ENCODE results near the gene GRHL3.

GRHL3 gene

DNA sequence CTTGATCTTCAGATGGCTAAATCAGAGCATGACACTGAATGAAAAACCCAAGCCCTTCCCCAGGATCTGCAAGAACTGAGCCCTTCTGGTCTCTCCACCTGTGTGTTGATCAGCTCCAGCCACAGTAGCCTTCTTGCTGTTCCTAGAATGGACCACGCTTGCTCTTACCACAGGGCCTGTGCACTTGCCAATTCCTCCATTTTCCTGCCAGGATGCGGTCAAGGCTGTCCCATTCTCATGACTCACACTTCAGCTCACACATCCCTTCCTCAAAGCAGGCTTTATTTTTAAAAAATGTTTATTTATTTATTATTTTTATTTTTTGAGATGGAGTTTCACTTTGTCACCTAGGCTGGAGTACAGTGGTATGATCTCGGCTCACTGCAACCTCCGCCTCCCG, 43.6 kb upstream of the GRHL3 start:
- Histone ChIP-seq H3K9me3 (ENCODE audit: low read length) (no peaks in the 10 kb centered on the region), H3K9ac (ENCODE audit: low read length) (no peak overlapping the region), H2AFZ (ENCODE audit: low read length) (no peak overlapping the region), H3F3A (ENCODE audit: insufficient read depth, low read length) (no peaks in the 10 kb centered on the region), H4K20me1 (ENCODE audit: insufficient read depth, low read length) (no peaks in the 10 kb centered on the region), H3K27me3 (ENCODE audit: insufficient read depth, low read length) (no peaks in the 10 kb centered on the region), H3K36me3 (ENCODE audit: insufficient read depth, low read length) (no peaks in the 10 kb centered on the region), H3K79me2 (ENCODE audit: insufficient read depth, low read length) (no peaks in the 10 kb centered on the region), H3K27ac (ENCODE audit: low read depth, low read length, poor library complexity, severe bottlenecking) (no peak overlapping the region), H3K4me3 (ENCODE audit: low read depth, low read length, poor library complexity, severe bottlenecking) (no peak overlapping the region), H3K9me2 (ENCODE audit: low read depth, low read length) (no peaks in the 10 kb centered on the region), H3K4me1 (ENCODE audit: insufficient read depth, low read length, severe bottlenecking) (no peaks in the 10 kb centered on the region), H3K4me2 (ENCODE audit: low read length) (no peak overlapping the region)
- TF ChIP-seq, protein P1, sequence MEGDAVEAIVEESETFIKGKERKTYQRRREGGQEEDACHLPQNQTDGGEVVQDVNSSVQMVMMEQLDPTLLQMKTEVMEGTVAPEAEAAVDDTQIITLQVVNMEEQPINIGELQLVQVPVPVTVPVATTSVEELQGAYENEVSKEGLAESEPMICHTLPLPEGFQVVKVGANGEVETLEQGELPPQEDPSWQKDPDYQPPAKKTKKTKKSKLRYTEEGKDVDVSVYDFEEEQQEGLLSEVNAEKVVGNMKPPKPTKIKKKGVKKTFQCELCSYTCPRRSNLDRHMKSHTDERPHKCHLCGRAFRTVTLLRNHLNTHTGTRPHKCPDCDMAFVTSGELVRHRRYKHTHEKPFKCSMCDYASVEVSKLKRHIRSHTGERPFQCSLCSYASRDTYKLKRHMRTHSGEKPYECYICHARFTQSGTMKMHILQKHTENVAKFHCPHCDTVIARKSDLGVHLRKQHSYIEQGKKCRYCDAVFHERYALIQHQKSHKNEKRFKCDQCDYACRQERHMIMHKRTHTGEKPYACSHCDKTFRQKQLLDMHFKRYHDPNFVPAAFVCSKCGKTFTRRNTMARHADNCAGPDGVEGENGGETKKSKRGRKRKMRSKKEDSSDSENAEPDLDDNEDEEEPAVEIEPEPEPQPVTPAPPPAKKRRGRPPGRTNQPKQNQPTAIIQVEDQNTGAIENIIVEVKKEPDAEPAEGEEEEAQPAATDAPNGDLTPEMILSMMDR (IDR thresholded peaks at IDR 0.05; ENCODE audit: low read length), result no peak
- TF ChIP-seq EZH2 (IDR thresholded peaks at IDR 0.05; ENCODE audit: borderline replicate concordance, low read length), result no peak

DNA sequence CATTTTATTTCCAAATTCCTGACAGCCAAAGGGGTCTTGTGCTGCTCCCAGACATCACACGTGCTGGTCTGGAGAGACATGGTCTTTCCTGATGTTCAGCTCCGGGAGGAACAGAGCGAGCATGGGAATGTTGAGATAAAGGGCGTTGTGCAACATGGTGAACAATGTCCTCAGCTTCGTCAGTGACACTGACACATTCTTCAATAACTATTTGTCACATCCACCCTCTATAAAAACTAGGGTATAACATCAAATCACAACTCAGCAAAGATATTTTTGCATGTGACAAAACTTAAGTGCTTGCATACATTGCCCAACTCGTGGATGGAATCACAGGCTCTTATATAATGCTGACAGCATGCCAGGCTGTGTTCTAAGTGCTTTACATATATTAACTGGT, 42.4 kb upstream of the GRHL3 start:
- H2AFZ ChIP-seq (ENCODE audit: low read length), result no peak overlapping the region
- no peaks in the 10 kb centered on the region for H3F3A ChIP-seq (ENCODE audit: insufficient read depth, low read length)
- no peaks in the 10 kb centered on the region for H3K9me2 ChIP-seq (ENCODE audit: low read depth, low read length)
- H3K4me1 ChIP-seq (ENCODE audit: insufficient read depth, low read length, severe bottlenecking), result no peaks in the 10 kb centered on the region
- H3K36me3 ChIP-seq (ENCODE audit: insufficient read depth, low read length), result no peaks in the 10 kb centered on the region
- TF ChIP-seq EZH2 (IDR thresholded peaks at IDR 0.05; ENCODE audit: borderline replicate concordance, low read length), result no peak
- TF ChIP-seq, protein P1 (IDR thresholded peaks at IDR 0.05; ENCODE audit: low read length), result no peak
- no peaks in the 10 kb centered on the region for H3K79me2 ChIP-seq (ENCODE audit: insufficient read depth, low read length)
- H3K4me3 ChIP-seq (ENCODE audit: low read depth, low read length, poor library complexity, severe bottlenecking), result no peak overlapping the region
- H3K4me2 ChIP-seq (ENCODE audit: low read length), result no peak overlapping the region
- H3K9me3 ChIP-seq (ENCODE audit: low read length), result no peaks in the 10 kb centered on the region
- H3K9ac ChIP-seq (ENCODE audit: low read length), result no peak overlapping the region
- no peaks in the 10 kb centered on the region for H4K20me1 ChIP-seq (ENCODE audit: insufficient read depth, low read length)
- H3K27me3 ChIP-seq (ENCODE audit: insufficient read depth, low read length), result no peaks in the 10 kb centered on the region
- no peak overlapping the region for H3K27ac ChIP-seq (ENCODE audit: low read depth, low read length, poor library complexity, severe bottlenecking)

DNA sequence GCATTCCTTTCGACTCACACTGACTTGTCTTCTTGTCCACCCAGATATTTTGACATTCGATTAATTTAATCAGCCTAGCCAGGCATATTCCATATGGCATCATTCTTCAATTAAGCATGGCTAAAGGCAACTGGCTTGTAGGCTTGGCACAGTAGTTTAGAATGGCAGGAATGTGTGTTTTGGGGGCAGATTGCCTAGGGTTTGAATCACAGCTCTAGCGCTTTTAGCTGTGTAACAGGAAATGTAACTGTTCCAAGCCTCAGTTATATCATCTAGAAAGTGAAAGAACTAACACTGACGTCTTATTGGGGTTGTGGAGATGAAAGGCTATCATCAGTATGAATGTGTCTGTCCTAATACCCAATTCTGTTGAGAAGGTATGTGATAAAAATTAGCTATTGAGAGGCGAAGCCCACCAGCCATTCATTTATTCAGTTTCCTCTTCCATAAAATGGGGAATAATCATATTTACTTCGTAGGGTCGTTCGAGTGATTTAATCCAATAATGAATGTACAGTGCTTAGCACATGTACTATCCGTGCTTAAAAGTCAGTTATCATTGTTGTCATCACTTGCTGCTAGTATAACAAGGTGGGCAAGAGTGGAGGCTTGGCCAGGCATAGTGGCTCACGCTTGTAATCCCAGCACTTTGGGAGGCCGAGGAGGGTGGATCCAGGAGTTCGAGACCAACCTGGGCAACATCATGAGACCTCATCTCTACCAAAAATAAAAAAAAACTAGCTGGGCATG, 41.6 kb upstream of the GRHL3 start:
- H3K4me1 ChIP-seq (ENCODE audit: insufficient read depth, low read length, severe bottlenecking), result no peaks in the 10 kb centered on the region
- no peaks in the 10 kb centered on the region for H3K27me3 ChIP-seq (ENCODE audit: insufficient read depth, low read length)
- no peak overlapping the region for H3K27ac ChIP-seq (ENCODE audit: low read depth, low read length, poor library complexity, severe bottlenecking)
- H3K4me3 ChIP-seq (ENCODE audit: low read depth, low read length, poor library complexity, severe bottlenecking), result no peak overlapping the region
- no peaks in the 10 kb centered on the region for H3K9me2 ChIP-seq (ENCODE audit: low read depth, low read length)
- no peaks in the 10 kb centered on the region for H4K20me1 ChIP-seq (ENCODE audit: insufficient read depth, low read length)
- H3K4me2 ChIP-seq (ENCODE audit: low read length), result no peak overlapping the region
- no peaks in the 10 kb centered on the region for H3K79me2 ChIP-seq (ENCODE audit: insufficient read depth, low read length)
- no peak for TF ChIP-seq EZH2 (IDR thresholded peaks at IDR 0.05; ENCODE audit: borderline replicate concordance, low read length)
- TF ChIP-seq, protein P1 (IDR thresholded peaks at IDR 0.05; ENCODE audit: low read length), result no peak
- no peaks in the 10 kb centered on the region for H3K9me3 ChIP-seq (ENCODE audit: low read length)
- no peak overlapping the region for H2AFZ ChIP-seq (ENCODE audit: low read length)
- no peaks in the 10 kb centered on the region for H3K36me3 ChIP-seq (ENCODE audit: insufficient read depth, low read length)
- no peak overlapping the region for H3K9ac ChIP-seq (ENCODE audit: low read length)
- H3F3A ChIP-seq (ENCODE audit: insufficient read depth, low read length), result no peaks in the 10 kb centered on the region

Data from OCI-LY1 (cell line).